SK-N-SH (cell line): ENCODE results near the gene ADAMTS7. TPM values are rescaled to one million over a fixed set of nuclear protein-coding genes. Genes with fewer than 3 reads are reported as not detected.

ENCODE experiments used
- CTCF ChIA-PET: fragments of 300-600, 350-600 bp; formaldehyde crosslinking; extraction: SDS; loops from one replicate; lab custom pipeline; 2021; lab: Yijun Ruan, JAX
- POLR2A ChIA-PET: fragments of 350-600 bp; sonication (Branson Sonifier 250); formaldehyde crosslinking; extraction: SDS; loops from one replicate; lab custom pipeline; 2020; ENCODE audit warnings: antibody characterized with exemption, inconsistent platforms; lab: Yijun Ruan, JAX
- DNase-seq: peaks from one replicate; pipeline ENCODE4 v3.0.0; 2012
- H2AFZ ChIP-seq: fragments of 200-600 bp; sonication (generic); 2 replicates; pipeline ENCODE4 v1.8.1; 2016; ENCODE audit warnings: antibody characterized with exemption, mild to moderate bottlenecking, low read depth
- H3F3A ChIP-seq: fragments of 200-600 bp; sonication (generic); replicated peaks from 2 replicates; pipeline ENCODE3; 2016; ENCODE audit warnings: antibody characterized with exemption, mild to moderate bottlenecking; ENCODE audit not compliant: insufficient read depth
- H3K27ac ChIP-seq, 2 experiments: fragments of 200-500 bp in 1 of 2; fragments of 200-600 bp in 1 of 2; sonication (Bioruptor generic) in 1 of 2; sonication (generic), shearing (Covaris generic) in 1 of 2; 2 replicates each; pipeline versions ENCODE4 v1.5.1 to v1.6.1; 2014 to 2016; ENCODE audit warnings: low read depth in 2 of 2, inconsistent platforms in 1 of 2, low read length in 1 of 2, mild to moderate bottlenecking in 1 of 2, mixed read lengths in 1 of 2
- H3K27me3 ChIP-seq: fragments of 200-600 bp; sonication (generic), shearing (Covaris generic); 2 replicates; pipeline ENCODE4 v1.6.1; 2016; ENCODE audit warnings: mixed run types; ENCODE audit not compliant: insufficient read depth
- H3K36me3 ChIP-seq, 2 experiments: fragments of 200-500 bp in 1 of 2; fragments of 200-600 bp in 1 of 2; sonication (Bioruptor generic) in 1 of 2; sonication (generic) in 1 of 2; replicated peaks in 1 of 2; 2 replicates each; pipeline versions ENCODE3 to v1.5.1; 2014 to 2016; ENCODE audit warnings: low read length in 1 of 2, mild to moderate bottlenecking in 1 of 2; ENCODE audit not compliant: insufficient read depth in 2 of 2, control insufficient read depth in 1 of 2
- H3K4me1 ChIP-seq, 2 experiments: fragments of 200-500 bp in 1 of 2; fragments of 200-600 bp in 1 of 2; sonication (Bioruptor generic) in 1 of 2; sonication (generic), shearing (Covaris generic) in 1 of 2; 2 replicates each; pipeline versions ENCODE4 v1.5.1 to v1.6.1; 2014 to 2016; ENCODE audit warnings: low read depth in 1 of 2, low read length in 1 of 2, mixed run types in 1 of 2; ENCODE audit not compliant: insufficient read depth in 2 of 2, control insufficient read depth in 1 of 2
- H3K4me2 ChIP-seq: fragments of 200-600 bp; sonication (generic), shearing (Covaris generic); 2 replicates; pipeline ENCODE4 v1.6.1; 2017; ENCODE audit warnings: mixed run types
- H3K4me3 ChIP-seq, 2 experiments: fragments of 200-500 bp in 1 of 2; fragments of 200-600 bp in 1 of 2; sonication (Bioruptor generic) in 1 of 2; sonication (generic), shearing (Covaris generic) in 1 of 2; 2 replicates each; pipeline versions ENCODE4 v1.5.1 to v1.8.1; 2014 to 2016; ENCODE audit warnings: low read depth in 2 of 2, inconsistent platforms in 1 of 2, low read length in 1 of 2, mild to moderate bottlenecking in 1 of 2, mixed read lengths in 1 of 2, moderate library complexity in 1 of 2
- H3K79me2 ChIP-seq: fragments of 200-600 bp; sonication (generic); 2 replicates; pipeline ENCODE4 v1.8.1; 2017; ENCODE audit warnings: mild to moderate bottlenecking; ENCODE audit not compliant: insufficient read depth
- H3K9ac ChIP-seq: fragments of 200-600 bp; sonication (generic); 2 replicates; pipeline ENCODE4 v1.6.1; 2017; ENCODE audit warnings: mixed run types
- H3K9me2 ChIP-seq: fragments of 200-600 bp; sonication (generic); 2 replicates; pipeline ENCODE4 v1.6.1; 2017; ENCODE audit warnings: mixed run types
- H3K9me3 ChIP-seq: fragments of 200-600 bp; sonication (generic); 2 replicates; pipeline ENCODE4 v1.6.1; 2017; ENCODE audit warnings: mixed run types, mild to moderate bottlenecking, moderate library complexity
- H4K20me1 ChIP-seq: fragments of 200-600 bp; sonication (generic); 2 replicates; pipeline ENCODE4 v1.6.1; 2017; ENCODE audit warnings: mild to moderate bottlenecking, mixed run types; ENCODE audit not compliant: insufficient read depth
- CTCF ChIP-seq: fragments of 200-600 bp; sonication (generic); IDR thresholded peaks from 2 replicates; pipeline ENCODE4 v1.6.1; 2017; ENCODE audit warnings: antibody characterized with exemption, mild to moderate bottlenecking, moderate library complexity
- FOXM1 ChIP-seq: IDR thresholded peaks from 2 replicates; pipeline ENCODE4 v1.4.0; 2012; ENCODE audit warnings: low read depth, mild to moderate bottlenecking
- GABPA ChIP-seq: IDR thresholded peaks from 2 replicates; pipeline ENCODE4 v1.4.0; 2012; ENCODE audit warnings: low read depth, mild to moderate bottlenecking
- IRF3 ChIP-seq: fragments of 150-350 bp; IDR thresholded peaks from 2 replicates; pipeline ENCODE4 v1.6.1; 2016; ENCODE audit warnings: mild to moderate bottlenecking, low read depth, low read length
- MEF2A ChIP-seq: IDR thresholded peaks from 2 replicates; pipeline ENCODE4 v1.4.0; 2012; ENCODE audit warnings: low read depth, borderline replicate concordance
- REST ChIP-seq: IDR thresholded peaks from 2 replicates; pipeline ENCODE4 v1.6.1; 2012; ENCODE audit warnings: mild to moderate bottlenecking, low read depth, low read length, moderate library complexity
- RXRA ChIP-seq: IDR thresholded peaks from 2 replicates; pipeline ENCODE4 v1.4.0; 2012; ENCODE audit warnings: low read depth, mild to moderate bottlenecking, borderline replicate concordance
- TEAD4 ChIP-seq: IDR thresholded peaks from 2 replicates; pipeline ENCODE4 v1.4.0; 2012; ENCODE audit warnings: mild to moderate bottlenecking, borderline replicate concordance; ENCODE audit not compliant: insufficient read depth
- YY1 ChIP-seq: IDR thresholded peaks from 2 replicates; pipeline ENCODE4 v1.4.0; 2012; ENCODE audit warnings: low read depth, mild to moderate bottlenecking
- WGBS: methylation state at CpG from one replicate; pipeline ENCODE4 v1.1.6; 2017; ENCODE audit warnings: low lambda C conversion rate; 5-methylcytosine and 5-hydroxymethylcytosine counted together
- polyA plus RNA-seq, 3 experiments: library from polyadenylated mRNA; depleted of rRNA; stranded (reverse); fragments of >200 nt; gene quantifications; 2 replicates each; pipeline ENCODE4 v1.2.3, GENCODE V29; 2012

Gene ADAMTS7
- polyA plus RNA-seq, 1 of the 3 experiments (the other 2 are of a cell fraction) = 17.9 TPM

DNA sequence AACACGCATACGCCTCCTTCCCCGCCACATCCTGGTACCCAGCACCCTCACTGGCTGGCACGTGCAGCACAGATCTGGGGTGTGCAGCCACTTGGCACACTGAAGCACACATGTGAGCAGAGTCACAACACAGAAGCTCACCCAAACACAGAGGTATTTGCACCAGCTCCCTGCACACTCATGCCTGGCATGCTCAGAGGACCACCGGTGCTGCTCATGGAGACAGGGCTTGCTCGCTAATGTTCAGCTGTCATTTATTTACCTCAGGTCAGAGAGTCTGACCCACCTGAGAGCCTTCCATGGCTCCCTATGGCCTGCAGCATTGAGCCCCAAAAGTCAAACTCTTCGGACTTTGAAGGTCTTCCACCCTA is 70.4 kb downstream of the ADAMTS7 start:
- H3K4me2 ChIP-seq = no peak overlapping the region
- H3K79me2 ChIP-seq = no peaks in the 10 kb centered on the region
- no peak overlapping the region for H3K27ac ChIP-seq
- no peaks in the 10 kb centered on the region for H4K20me1 ChIP-seq
- H3K4me3 ChIP-seq = no peak overlapping the region
- 67% methylated on average over 5 of the region's 7 CpGs for WGBS
- no peaks in the 10 kb centered on the region for H3K36me3 ChIP-seq
- CTCF ChIA-PET = interaction anchor here (0.7 to 3.0 kb wide), 3 partner anchors 10 to 140 kb away, joined by 3 to 9 read pairs (median 9); no protein-coding TSS in a partner anchor
- peaks cover 0 to 4% of the 10 kb centered on the region in 2 experiments; a peak in 1 of 4 replicates for H3K4me1 ChIP-seq
- H3F3A ChIP-seq = no peaks in the 10 kb centered on the region
- H3K9me2 ChIP-seq = no peaks in the 10 kb centered on the region
- no peak overlapping the region for H2AFZ ChIP-seq
- no peaks in the 10 kb centered on the region for H3K27me3 ChIP-seq
- POLR2A ChIA-PET = no interaction called here
- no peak for DNase-seq
- H3K9me3 ChIP-seq = no peaks in the 10 kb centered on the region
- no peak for TF ChIP-seq CTCF
- no peak for TF ChIP-seq YY1
- TF ChIP-seq FOXM1 = no peak
- no peak for TF ChIP-seq REST
- no peak for TF ChIP-seq IRF3
- TF ChIP-seq MEF2A = no peak
- no peak for TF ChIP-seq RXRA
- no peak for TF ChIP-seq TEAD4
- no peak for TF ChIP-seq GABPA
- H3K9ac ChIP-seq = no peak overlapping the region
